Cardiac septum (tissue), 1 donor: ENCODE data around the gene FRAS1. TPM values are rescaled to one million over a fixed set of nuclear protein-coding genes. Genes with fewer than 3 reads are reported as not detected.
"Not testable (repeated sequence)": the region's sequence is repeated elsewhere in the genome, so short reads cannot be mapped to it uniquely, and the experiment has no call there.

ENCODE experiments used
- DNase-seq: peaks from one replicate; pipeline ENCODE4 v3.0.0-alpha.2; 2020; ENCODE audit warnings: low spot score
- intact Hi-C: fragments of 100-400 bp; cut with DNase I; formaldehyde crosslinking; loops from one replicate; pipeline ENCODE4 v1.14.0; 2022
- total RNA-seq: library from RNA; stranded (reverse); fragmentation: NEBNext Ultra II Directional; extraction: Animal tissue kit (Norgen Biotek cat#: 25700); gene quantifications from one replicate; pipeline ENCODE4 v1.2.1, GENCODE V29; 2021
- donor health status: DM: no; HTN: no; CAD: no.

Gene FRAS1
- total RNA-seq, 1 donor from 2014 or later, result 4.2 TPM

DNA sequence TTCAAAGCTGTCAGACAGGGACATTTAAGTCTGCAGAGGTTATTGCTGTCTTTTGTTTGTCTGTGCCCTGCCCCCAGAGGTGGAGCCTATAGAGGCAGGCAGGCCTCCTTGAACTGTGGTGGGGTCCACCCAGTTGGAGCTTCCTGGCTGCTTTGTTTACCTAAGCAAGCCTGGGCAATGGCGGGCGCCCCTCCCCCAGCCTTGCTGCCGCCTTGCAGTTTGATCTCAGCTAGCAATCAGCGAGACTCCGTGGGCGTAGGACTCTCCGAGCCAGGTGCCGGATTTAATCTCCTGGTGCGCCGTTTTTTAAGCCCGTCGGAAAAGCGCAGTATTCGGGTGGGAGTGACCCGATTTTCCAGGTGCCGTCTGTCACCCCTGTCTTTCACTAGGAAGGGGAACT is 250.1 kb downstream of the FRAS1 start:
- intact Hi-C loops, DNase-seq: not testable (repeated sequence)

DNA sequence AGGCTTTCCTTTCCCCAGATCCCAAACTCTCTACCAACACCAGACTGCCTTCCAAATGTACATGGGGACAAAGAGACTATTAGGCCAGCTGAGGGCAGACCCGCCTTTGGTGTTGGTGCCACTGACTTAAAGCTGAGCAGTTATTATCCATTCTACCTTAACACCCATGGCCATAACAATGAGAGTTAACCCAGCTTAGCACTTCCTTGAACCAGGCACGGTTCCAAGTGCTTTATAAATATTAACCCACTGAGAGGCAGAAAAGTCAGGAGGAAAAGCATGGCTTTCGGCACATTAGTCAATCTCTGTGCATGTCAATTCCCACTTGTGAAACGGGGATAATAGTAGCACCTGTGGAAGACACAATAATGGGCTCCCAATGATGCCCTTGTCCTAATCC is 251.4 kb downstream of the FRAS1 start:
- intact Hi-C loops, result no loop called here
- no peak for DNase-seq

DNA sequence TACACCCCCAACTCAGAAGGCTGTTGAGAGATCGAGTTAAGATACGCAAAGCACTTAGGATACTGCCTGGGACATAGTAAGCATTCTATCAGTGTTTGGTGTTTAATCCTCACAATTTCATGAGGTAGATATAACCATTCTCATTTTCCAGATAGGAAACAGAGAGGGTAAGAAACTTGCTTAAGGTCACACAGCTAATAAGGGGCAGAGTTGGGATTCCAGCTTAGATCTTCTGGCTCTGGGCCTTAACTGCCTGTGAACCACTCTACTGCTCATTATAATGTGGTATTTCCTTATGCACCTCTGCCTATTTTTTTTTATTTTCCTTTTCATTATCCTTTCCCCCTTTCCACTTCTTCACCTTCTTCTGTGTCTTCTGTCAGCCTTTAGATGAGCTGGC is 252.2 kb downstream of the FRAS1 start:
- DNase-seq, result no peak
- intact Hi-C loops, result no loop called here

DNA sequence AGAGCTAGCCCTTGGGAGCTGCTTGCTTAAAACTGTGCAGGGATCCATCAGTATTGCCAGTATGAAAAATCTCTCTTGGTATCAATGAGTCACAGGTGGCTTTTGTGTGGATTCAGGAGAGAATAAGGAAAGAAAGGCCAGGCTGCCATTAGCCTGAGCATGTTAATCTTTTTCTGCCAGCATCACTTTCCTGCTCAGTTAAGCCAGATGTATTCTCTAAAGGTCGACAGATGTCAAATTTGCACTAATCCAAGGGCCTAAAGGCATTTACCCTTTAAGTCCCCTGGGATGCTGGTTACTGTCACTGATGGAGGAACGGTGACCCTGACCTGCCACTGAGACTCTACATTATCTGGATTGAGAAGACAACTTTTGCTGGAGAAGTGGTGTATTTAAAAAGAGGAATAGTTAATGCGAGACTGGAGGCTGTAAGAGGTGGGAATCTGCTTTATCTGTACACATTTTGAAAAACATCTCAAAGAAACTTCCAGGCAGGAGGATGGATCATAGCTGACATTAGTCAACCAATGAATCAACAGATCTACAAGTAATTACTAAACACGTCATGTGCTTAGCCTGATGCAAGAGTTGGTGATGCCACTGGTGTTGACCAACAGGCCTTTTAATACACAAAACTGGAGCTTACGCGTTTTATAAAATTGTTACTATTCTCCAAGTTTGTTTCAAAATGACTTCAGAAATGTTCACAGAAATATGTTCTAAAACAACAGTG is 253.1 kb downstream of the FRAS1 start:
- intact Hi-C loops, result no loop called here
- no peak for DNase-seq

DNA sequence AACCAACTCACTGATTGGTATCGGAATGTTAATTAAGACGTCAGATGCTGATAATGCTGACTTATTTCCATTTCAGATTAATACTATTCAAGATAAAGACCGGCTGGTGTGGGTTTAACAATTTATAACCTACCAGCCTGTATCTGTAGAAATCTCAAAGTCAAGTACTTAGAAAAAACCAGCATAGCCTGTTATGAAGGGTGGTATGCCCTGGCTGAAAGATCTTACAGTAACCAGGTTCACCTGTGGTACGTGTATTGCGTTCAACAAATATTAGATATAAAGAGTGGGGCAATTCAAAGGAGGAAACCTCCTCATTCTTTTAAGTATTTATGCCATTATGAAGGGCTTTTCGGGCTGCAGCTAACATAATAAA is 253.6 kb downstream of the FRAS1 start:
- no peak for DNase-seq
- intact Hi-C loops, result no loop called here

DNA sequence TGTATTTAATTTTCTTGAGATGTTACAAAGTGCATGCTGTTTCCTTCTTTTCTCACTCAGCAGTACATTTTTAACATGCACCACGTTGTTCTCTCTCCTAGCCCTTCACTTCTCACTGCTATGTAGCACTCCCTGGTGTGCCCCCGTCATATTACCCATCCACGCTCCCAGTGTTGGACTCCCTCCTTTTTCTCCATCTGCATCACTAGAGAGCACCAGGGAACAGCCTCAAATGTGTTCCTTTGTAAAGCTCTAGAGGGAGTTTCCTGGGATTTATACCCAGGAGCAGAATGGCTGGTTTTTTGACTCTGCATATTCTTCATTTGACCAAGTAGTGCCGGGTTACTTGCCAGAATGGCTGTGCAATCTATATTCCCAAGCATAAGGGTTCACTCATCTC is 254.2 kb downstream of the FRAS1 start:
- DNase-seq, result no peak
- intact Hi-C loops, result no loop called here

DNA sequence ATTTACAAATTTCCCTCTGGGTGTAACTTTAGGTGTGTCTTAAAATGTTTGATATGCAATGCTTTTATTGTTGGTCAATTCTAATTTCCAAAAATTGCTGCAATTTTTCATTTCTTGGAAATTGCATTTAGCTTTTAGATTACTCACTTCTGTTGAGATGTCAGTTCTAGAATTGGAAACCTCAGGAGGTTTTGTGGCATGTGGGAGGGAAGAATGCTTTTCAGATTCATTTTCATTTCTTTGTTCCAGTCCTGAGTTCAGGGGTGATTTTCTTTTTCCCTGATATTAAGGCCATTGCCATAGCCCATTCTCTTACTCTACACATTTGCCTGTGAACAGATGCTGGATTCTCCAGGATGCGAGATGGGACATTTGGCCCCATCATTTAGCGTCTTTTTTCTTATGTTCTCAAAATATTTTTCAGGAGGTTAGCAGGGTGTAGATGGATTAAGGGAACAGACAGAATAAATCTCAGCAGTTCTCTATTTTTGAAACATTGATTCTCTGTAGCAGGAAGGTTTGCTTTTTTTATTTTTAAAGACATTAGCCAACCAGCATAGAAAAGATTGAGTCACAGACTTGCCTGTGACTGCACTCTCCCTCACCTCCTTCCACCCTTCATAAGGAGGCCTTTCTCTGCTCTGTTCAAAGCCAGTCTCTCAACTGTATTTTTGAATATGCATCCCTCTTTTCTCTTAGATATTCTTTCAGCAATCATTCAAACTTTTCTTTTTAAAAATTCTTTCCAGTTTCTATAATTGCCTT is 256.0 kb downstream of the FRAS1 start:
- intact Hi-C loops, result no loop called here
- DNase-seq, result no peak

DNA sequence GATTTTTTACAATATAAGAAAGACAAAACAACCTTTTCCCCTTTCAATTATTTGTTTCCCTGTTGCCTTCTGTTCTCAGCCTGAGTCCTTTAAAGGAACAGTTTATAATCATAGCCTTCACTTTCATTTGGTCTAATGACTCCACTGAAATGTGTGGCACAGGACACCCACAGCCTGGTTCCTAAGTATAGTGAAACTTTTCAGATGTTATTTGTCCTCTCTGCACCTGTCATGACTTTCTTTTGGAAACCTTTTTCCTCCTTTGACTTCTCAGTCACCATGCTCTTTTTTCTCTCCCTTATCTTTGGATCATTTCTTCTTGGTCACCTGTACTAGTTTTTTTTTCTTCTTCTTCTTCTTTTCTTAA is 256.6 kb downstream of the FRAS1 start:
- DNase-seq, result no peak
- intact Hi-C loops, result no loop called here

DNA sequence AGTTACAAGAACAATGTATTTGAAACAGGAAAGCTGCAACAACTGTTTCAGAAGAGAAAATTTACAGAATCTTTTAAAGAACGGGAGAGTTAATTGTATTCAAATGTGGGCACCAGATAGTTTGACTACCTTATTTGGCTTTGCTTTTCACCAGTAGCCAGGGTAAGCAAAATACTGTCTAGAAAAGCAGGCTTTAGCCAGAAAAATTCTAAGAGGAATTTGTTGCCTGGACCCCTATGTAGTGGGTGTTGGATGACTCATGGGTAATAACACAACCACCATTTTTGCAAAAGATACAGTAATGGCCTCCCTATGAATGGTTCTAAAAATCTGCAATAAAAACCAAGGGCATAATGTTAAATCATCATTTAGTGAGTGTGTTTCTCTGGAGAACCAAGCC is 261.0 kb downstream of the FRAS1 start:
- intact Hi-C loops, result no loop called here
- DNase-seq, result no peak

DNA sequence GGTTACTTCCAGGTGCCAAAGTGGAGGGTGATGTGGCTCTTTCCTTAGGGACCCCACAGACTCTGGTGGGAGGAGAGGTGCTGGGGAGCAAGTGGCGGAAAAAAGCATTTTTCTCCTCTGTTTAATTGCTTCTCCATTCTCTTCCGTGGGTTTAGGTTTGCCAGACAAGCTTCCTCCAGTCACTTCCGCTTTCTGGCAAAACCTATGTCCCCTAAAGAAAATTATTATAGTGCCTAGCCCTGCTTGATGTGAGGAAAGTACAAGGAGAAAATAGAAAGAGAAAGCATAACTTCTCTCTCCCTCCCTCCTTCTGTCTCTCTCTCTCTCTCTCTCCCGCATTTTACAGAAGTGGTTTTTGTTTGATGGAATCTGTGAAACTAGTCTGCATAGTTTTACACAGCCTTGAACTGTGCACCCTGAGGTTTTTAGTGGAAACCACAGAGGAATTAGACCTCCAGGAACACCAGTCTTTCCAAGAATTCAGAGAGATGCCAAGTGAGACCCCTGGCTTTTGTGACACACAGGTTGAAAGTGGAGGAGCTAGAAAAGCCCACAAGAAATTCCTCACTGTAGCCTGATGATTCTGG is 263.3 kb downstream of the FRAS1 start:
- intact Hi-C loops, result no loop called here
- DNase-seq, result no peak

DNA sequence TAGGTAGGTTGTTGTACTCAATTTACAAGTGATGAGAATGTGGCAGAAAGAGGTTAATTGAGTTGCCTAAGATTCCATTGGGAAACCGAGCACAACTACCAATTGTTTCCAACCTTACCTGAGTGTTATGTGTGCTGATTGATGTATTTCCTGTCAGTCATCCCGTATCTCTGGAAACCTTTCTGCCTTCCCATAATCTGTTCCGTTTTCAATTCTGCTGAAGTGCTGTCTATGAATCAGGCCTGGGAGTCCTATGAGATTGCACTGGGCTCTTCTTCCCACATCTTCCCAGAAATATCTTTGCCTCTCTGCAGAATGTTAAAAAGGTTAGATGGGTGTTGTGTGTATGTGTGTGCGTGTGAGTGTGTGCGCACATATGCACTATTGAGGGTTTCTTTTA is 264.9 kb downstream of the FRAS1 start:
- no peak for DNase-seq
- intact Hi-C loops, result no loop called here

DNA sequence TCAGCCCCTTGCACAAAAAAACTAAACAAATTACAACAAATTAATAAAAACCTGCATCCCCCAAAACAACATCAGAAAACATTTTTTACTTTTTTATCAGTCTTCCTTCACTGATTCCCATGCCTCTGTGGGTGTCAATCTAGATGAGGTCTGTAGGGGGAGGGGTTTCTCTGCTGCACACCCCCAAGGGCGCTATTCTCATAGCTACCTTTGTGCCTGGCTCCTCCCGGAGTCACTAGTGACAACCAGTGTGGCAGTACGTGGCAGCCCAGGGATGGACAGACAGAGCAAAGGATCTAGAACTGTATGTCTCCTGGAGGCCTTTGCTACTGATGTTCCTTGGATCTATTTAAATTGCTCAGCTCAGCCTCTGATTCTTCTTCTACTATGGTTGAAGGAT is 266.3 kb downstream of the FRAS1 start:
- no peak for DNase-seq
- intact Hi-C loops, result no loop called here

DNA sequence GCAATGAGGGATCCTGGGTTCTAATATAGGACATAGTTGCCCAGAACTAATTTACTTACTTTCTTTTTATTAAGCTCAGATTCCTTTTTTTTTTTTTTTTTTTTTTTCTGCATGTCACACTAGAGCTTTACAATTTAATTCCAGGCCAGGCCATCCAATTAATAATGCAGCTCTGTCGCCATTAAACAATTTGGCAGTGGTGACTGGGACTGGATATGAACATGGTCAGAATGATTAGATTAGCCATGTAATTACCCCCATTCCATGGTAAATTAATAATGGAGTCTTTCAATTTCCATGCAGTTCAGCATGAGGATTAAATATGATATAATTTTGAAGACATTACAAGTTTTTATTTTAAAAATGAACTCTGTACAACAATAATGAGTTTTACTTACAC is 267.5 kb downstream of the FRAS1 start:
- intact Hi-C loops, result no loop called here
- DNase-seq, result no peak

DNA sequence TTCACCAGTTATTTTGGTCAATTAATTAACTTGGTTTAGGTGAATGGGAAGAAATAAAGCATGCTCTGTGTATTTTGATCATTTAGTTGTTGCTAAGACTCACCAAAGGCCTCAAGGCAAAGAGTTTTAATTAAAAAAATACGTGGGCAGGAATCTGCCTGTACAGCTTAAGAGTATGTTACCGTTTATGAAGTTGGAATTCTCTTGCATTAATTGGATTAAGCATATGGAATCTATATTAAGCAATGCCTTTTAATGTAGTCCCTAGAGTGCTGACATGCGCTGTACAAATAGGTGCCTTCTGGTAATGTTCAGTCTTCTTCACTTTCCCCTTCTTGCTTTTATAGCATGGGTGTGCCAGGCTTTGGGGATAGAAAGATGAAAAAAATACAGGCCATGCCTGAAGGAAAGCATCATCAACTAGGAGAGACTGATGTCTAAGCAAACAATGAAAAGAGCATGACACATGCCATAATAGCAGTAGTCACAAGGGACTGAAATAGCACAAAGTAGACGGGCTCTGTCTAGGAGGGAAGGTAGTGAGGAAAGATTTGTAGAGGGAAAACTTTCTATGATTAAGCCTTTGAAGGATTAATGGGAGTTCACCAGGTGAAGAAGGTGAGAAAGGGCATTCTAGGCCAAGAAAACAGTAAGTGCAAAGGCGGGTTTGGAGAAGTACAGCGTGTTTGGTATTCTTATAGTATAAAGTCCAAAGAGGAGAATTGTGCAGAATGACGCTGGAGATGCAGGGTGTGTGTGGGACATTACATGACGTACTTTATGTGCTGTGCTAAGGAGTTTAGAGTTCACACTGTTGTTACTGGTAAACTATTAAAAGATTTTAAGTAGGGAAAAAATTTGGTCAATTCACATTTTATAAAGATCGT is 268.4 kb downstream of the FRAS1 start:
- DNase-seq, result no peak
- intact Hi-C loops, result no loop called here

DNA sequence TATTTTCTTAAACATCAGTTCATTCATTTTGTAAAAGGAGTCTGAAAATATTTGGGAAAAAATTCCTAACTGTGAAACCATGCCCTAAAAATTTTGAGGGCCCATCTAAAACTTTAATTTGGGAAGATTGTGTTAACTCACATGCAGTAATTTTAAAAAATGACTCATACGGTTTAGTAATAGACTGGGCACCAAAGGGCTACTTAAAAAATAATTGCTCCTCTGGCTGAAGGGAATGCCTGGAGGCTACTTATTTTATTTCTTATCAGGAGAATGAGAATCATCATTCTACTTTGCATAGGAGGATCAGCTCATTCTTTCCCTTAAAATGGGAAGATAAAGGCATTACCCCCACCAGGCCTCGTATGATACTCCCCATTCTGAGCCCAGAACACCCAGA is 271.5 kb downstream of the FRAS1 start:
- DNase-seq, intact Hi-C loops: not testable (repeated sequence)

DNA sequence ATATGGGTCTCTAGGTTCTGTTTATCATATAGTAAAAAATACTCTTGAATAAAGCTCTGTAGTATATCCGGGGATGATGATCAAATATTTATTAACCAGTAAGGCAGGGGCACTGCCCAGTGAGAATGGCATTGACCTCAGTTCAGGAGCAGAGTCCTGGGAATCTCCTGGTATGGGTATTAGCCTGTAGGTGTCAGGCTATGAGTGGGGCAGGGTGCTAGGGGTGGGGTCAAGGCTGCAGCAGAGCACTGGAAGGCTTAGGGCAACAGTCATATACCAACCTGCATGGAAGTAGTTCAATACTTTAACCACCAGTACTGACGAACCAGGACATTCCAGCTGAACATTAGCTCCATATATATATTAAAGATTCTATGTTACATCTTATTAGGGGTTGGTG is 274.1 kb downstream of the FRAS1 start:
- intact Hi-C loops, result no loop called here
- no peak for DNase-seq

DNA sequence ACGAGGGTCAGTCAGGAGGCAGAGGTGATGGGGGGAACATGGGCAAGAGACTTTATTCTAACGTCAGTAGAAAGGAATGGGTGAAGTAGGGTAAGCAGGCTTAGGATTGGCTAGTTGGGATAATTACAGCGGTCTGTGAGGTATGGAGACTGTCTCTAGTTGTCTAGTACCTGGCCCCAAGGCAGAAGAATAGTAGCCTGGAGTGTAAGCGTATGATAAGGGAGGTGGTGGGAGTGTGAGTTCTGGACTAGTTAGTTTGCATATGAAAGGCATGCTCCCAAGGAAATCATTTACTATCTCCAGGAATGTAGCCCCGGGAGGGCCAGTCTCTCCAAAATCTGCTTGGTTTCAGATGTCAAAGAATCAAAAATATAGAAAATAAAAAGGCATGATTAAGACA is 274.8 kb downstream of the FRAS1 start:
- no peak for DNase-seq
- intact Hi-C loops, result no loop called here

DNA sequence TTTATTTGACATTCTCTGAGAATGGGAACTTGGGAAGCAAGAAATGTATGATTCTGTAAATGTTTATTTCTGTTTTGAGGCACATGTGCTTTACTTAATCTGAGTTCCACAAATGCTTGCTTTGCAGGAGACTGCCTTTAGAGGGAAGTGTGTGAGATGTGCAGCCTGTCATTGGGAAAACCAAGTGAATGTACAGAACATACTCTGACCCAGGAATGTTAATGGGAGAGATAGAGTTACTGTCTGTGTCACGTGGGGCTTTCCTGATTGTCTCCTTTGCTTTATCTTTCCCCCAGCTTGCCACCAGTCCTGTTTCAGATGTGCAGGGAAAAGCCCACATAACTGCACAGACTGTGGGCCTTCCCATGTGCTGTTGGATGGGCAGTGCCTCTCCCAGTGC is 275.9 kb downstream of the FRAS1 start:
- intact Hi-C loops, result no loop called here

DNA sequence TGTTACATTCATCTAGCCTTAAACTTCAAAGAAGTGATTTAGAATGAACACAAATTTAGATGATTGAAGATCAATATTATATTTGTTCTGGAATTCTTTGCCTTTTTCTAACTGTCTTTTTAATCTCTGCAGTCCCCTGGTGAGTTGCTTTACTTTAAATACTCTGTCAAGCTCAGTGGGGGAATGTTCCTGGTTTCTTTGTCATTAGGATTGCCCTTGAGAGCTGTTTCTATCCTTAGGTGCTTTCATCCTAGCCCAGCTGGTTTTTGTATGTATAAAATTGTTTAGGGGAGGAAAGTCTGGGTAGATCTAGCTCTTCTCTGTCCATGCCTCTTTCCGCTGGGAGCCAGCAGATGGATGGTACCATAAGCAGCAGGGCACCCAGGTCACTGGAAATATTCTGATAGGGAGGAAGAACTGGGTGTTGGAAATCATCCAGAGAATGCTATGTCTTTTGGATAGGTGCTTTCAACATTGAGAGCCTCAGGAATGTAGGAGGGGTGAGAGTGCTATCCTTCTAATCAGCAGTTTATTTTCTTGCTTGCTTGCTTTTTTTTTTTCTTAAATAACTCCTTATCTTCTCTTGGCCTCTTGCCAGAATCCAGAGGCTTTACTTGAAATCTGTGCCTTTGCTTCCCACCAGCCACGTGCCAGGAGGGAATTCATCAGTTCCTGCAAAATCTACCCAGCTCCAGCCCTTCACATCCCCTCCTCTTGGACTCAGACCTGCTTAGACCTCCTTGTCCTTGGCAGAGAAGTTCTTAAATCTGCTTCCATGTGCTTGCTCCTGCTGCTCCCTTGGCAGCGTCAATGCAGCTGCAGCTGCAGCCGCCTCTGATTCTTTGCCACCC is 279.2 kb downstream of the FRAS1 start:
- DNase-seq, result no peak
- intact Hi-C loops, result no loop called here

More for the DNA sequence above, 275.9 kb downstream of the FRAS1 start:
- no peak for DNase-seq
